ENCODE results near the gene GGTLC2. TPM values are rescaled to one million over a fixed set of nuclear protein-coding genes. Genes with fewer than 3 reads are reported as not detected.
"Not testable (repeated sequence)": the region's sequence is repeated elsewhere in the genome, so short reads cannot be mapped to it uniquely, and the experiment has no call there.

Gene GGTLC2
- 1.4 to 1.5 TPM in 2 of 3 replicates, not detected in the other for total RNA-seq
- long read RNA-seq, partial matches to known transcripts = 0 of 1 reads
- long read RNA-seq, other reads (novel, unspliced or antisense) = 0 of 1 reads

DNA sequence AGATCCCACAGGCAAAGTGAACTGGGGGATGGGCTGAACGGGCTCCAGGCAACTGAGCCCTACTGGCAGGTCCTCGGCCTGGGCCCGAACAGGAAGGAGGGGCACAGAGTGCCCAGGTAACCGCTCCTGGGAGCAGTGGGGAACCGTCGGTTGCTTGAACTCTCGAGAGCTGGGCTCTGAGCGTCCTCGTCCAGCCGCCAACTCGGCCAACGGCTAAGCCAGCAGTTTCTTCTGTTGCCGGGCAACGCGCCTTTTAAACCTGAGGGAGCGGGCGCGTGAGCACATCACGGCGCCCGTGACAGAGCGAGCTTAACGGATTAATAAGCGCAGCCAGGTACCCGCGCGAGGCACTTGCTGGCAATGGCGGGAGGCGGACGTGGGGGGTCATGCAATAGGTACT, at the start of gene GGTLC2:
Gene GGTLC2, plus strand, starts transcription at position 301 of the 400 bp plus-strand sequence. CDS start 1,732 bp downstream, outside the sequence.
- not testable (repeated sequence) for H3K9me3 Mint-ChIP-seq (ENCODE audit: low read depth); H3K36me3 Mint-ChIP-seq (ENCODE audit: low read depth); H3K27me3 Mint-ChIP-seq (ENCODE audit: low read depth); H3K4me1 Mint-ChIP-seq (ENCODE audit: low read depth); DNase-seq (ENCODE audit: low spot score); H3K4me3 Mint-ChIP-seq (ENCODE audit: unreplicated experiment); H3K27ac Mint-ChIP-seq (ENCODE audit: unreplicated experiment)

DNA sequence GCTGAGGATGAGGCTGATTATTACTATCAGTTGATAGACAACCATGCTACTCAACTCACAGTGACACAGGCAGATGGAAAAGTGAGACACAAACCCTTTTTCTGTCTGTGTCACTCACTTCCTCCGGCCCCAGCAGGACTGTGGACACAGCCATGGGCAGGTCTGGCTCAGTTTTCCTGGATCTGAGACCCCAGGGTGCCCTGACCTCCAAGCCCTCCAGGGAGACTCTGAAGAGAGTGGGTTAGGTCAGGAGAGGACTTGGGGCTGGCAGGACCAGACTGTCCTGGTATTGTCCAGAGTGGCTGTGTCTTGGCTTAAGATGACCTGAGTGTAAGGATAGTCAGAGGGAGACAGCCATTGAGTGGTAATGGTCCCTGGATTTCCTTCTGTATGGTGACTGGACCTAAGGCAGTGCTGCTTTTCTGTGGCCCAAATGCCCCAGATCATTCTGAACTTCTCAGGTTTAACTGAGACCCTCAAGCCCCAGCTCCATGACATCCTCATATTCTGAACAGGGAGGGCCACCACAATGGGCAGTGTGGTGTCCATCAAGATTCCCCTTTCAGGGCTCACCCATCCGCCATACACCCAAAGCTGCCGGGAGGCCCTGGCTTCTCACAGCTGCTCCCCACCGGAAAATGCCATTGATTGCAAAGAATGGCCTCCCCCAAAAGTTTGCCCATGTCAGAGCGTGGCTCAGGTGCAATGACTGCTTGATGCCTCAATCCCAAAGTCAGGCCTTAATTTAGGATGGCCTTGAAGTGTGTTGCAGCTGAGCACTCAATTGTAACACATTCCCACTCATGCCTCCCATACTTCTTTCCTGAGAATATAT, 49.2 kb upstream of the GGTLC2 start:
- H3K9me3 Mint-ChIP-seq (ENCODE audit: low read depth) = no peaks in the 10 kb centered on the region
- H3K4me3 Mint-ChIP-seq (ENCODE audit: unreplicated experiment) = no peak overlapping the region
- TF ChIP-seq, protein P1, sequence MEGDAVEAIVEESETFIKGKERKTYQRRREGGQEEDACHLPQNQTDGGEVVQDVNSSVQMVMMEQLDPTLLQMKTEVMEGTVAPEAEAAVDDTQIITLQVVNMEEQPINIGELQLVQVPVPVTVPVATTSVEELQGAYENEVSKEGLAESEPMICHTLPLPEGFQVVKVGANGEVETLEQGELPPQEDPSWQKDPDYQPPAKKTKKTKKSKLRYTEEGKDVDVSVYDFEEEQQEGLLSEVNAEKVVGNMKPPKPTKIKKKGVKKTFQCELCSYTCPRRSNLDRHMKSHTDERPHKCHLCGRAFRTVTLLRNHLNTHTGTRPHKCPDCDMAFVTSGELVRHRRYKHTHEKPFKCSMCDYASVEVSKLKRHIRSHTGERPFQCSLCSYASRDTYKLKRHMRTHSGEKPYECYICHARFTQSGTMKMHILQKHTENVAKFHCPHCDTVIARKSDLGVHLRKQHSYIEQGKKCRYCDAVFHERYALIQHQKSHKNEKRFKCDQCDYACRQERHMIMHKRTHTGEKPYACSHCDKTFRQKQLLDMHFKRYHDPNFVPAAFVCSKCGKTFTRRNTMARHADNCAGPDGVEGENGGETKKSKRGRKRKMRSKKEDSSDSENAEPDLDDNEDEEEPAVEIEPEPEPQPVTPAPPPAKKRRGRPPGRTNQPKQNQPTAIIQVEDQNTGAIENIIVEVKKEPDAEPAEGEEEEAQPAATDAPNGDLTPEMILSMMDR (IDR thresholded peaks at IDR 0.05) = no peak
- H3K4me1 Mint-ChIP-seq (ENCODE audit: low read depth) = no peaks in the 10 kb centered on the region
- no peaks in the 10 kb centered on the region for H3K36me3 Mint-ChIP-seq (ENCODE audit: low read depth)
- no peak overlapping the region for H3K27ac Mint-ChIP-seq (ENCODE audit: unreplicated experiment)
- no peak for DNase-seq (ENCODE audit: low spot score)
- H3K27me3 Mint-ChIP-seq (ENCODE audit: low read depth) = peaks cover 32% of the 10 kb centered on the region

DNA sequence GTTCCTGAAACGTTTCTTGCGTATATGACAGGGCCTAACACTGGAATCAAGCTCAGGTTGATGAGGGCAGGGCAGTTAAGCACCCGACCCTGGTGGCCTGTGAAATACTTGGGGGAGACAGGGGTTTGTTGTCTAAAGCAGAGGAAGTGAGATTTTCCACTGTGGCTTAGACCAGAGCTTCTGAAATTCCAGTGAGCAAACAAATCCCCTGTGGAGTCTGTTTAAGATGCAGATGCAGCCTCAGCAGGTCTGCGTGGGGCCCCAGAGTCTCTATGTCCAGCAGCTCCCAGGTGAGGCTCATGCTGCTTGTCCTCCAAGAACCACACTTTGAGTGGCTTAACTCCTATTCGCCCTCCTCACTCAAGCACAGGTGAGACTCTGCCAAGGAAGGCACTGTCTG, 46.3 kb upstream of the GGTLC2 start:
- TF ChIP-seq, protein P1 (IDR thresholded peaks at IDR 0.05) = no peak
- Mint-ChIP-seq H3K9me3 (ENCODE audit: low read depth) (no peaks in the 10 kb centered on the region), H3K4me3 (ENCODE audit: unreplicated experiment) (no peak overlapping the region), H3K27me3 (ENCODE audit: low read depth) (peaks cover 21% of the 10 kb centered on the region), H3K27ac (ENCODE audit: unreplicated experiment) (no peak overlapping the region), H3K36me3 (ENCODE audit: low read depth) (no peaks in the 10 kb centered on the region), H3K4me1 (ENCODE audit: low read depth) (no peaks in the 10 kb centered on the region)
- DNase-seq (ENCODE audit: low spot score) = no peak

DNA sequence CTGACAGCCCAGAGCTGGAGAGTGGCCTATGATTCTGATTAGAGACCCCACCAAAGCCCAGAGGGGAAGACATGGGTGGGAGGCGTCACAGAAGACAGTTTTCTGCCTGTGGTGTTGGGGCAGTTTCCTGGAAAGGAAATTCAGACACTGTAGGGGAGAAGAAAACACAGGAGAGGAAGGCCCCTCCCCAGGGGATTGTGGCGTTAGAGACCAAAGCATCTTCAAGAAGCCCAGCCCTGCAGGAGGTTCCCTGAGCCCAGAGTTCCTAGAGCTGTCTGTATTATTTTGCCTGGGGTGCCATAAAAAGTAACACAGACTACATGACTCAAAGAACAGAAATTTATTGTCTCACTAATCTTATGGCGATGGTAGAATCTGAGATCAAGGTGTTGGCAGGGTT, 45.2 kb upstream of the GGTLC2 start:
- H3K27ac Mint-ChIP-seq (ENCODE audit: unreplicated experiment) = no peak overlapping the region
- H3K9me3 Mint-ChIP-seq (ENCODE audit: low read depth) = no peaks in the 10 kb centered on the region
- DNase-seq (ENCODE audit: low spot score) = no peak
- H3K27me3 Mint-ChIP-seq (ENCODE audit: low read depth) = peaks cover 27% of the 10 kb centered on the region
- no peaks in the 10 kb centered on the region for H3K4me1 Mint-ChIP-seq (ENCODE audit: low read depth)
- H3K4me3 Mint-ChIP-seq (ENCODE audit: unreplicated experiment) = no peak overlapping the region
- TF ChIP-seq, protein P1 (IDR thresholded peaks at IDR 0.05) = no peak
- no peaks in the 10 kb centered on the region for H3K36me3 Mint-ChIP-seq (ENCODE audit: low read depth)

DNA sequence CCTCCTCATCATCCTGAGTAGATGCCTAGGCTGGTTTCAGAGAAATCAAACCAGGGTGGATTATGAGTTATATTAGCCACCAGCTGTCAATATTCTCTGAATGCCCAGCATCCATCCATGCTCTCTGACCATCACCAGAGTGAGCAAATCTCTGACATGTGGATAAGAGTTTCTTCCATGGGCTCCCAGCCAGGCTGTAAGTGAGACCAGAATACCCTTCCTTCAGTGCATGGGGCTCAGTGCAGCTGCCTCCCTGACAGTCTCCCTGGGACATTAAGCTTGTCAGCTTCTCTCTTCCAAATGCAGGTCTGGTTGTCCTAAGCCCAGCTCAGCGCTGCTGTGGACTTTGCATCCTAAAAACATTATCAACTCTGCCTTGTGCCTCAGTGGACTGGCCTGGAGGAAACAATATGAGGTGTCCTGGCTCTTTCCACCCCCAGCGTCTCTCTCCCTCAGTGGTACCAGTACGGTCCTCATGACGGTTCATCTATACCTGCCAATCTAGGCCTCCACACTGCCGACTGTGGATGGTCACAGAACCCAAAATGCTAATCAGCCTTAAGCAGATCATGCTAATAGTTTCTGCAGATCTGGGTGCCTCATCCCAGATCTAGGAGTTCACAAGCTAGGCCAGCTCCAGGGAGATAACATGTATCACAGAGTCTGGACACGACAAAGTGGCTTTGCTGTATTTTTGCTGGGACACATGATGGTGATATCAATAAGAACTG, 43.7 kb upstream of the GGTLC2 start:
- Mint-ChIP-seq H3K4me3 (ENCODE audit: unreplicated experiment) (no peak overlapping the region), H3K9me3 (ENCODE audit: low read depth) (no peaks in the 10 kb centered on the region), H3K36me3 (ENCODE audit: low read depth) (no peaks in the 10 kb centered on the region), H3K27me3 (ENCODE audit: low read depth) (peaks cover 34% of the 10 kb centered on the region), H3K27ac (ENCODE audit: unreplicated experiment) (no peak overlapping the region), H3K4me1 (ENCODE audit: low read depth) (no peaks in the 10 kb centered on the region)
- TF ChIP-seq, protein P1 (IDR thresholded peaks at IDR 0.05) = no peak
- no peak for DNase-seq (ENCODE audit: low spot score)
